Vagina (tissue), 2 donors: ENCODE results near the gene PCDHB12.
"Not testable (repeated sequence)": the region's sequence is repeated elsewhere in the genome, so short reads cannot be mapped to it uniquely, and the experiment has no call there.

ENCODE experiments used
- POLR2A ChIP-seq, 2 donors: fragments of 450-650 bp; IDR thresholded peaks; one replicate each; pipeline ENCODE4 v1.6.1; 2017; ENCODE audit warnings: antibody characterized with exemption in 2 of 2, mild to moderate bottlenecking in 2 of 2, moderate library complexity in 2 of 2
- TF ChIP-seq, protein P1 (sequence below), 3 experiments: fragments of 450-650 bp in 2 of 3; fragments of 200-600 bp in 1 of 3; sonication (generic) in 1 of 3; IDR thresholded peaks; one replicate each; pipeline ENCODE4 v1.5.1; 2017 to 2019; ENCODE audit warnings: antibody characterized with exemption in 3 of 3, mild to moderate bottlenecking in 2 of 3, moderate library complexity in 2 of 3

GRCh38 chr5:141177577-141178191 lies 30.8 kb upstream of the PCDHB12 start, which contains the start of gene PCDHB8:
- TF ChIP-seq POLR2A (IDR thresholded peaks at IDR 0.05): not testable (repeated sequence)
- TF ChIP-seq, protein P1, sequence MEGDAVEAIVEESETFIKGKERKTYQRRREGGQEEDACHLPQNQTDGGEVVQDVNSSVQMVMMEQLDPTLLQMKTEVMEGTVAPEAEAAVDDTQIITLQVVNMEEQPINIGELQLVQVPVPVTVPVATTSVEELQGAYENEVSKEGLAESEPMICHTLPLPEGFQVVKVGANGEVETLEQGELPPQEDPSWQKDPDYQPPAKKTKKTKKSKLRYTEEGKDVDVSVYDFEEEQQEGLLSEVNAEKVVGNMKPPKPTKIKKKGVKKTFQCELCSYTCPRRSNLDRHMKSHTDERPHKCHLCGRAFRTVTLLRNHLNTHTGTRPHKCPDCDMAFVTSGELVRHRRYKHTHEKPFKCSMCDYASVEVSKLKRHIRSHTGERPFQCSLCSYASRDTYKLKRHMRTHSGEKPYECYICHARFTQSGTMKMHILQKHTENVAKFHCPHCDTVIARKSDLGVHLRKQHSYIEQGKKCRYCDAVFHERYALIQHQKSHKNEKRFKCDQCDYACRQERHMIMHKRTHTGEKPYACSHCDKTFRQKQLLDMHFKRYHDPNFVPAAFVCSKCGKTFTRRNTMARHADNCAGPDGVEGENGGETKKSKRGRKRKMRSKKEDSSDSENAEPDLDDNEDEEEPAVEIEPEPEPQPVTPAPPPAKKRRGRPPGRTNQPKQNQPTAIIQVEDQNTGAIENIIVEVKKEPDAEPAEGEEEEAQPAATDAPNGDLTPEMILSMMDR (IDR thresholded peaks at IDR 0.05): not testable (repeated sequence)
